GM20000 (cell line): Measurements from ENCODE around the gene NKAIN1.

Source experiments
- DNase-seq: peaks from one replicate; pipeline ENCODE4 v3.0.0; 2012; ENCODE audit warnings: low spot score
- TF ChIP-seq, protein P1 (sequence below): IDR thresholded peaks from 2 replicates; pipeline ENCODE4 v1.5.1; 2012; ENCODE audit warnings: mild to moderate bottlenecking, control low read depth; ENCODE audit errors: extremely low read depth, missing control alignments

NKAIN1 gene

GRCh38 chr1:31207046-31207445, 32.6 kb downstream of the NKAIN1 start:
- no peak for DNase-seq
- TF ChIP-seq, protein P1, sequence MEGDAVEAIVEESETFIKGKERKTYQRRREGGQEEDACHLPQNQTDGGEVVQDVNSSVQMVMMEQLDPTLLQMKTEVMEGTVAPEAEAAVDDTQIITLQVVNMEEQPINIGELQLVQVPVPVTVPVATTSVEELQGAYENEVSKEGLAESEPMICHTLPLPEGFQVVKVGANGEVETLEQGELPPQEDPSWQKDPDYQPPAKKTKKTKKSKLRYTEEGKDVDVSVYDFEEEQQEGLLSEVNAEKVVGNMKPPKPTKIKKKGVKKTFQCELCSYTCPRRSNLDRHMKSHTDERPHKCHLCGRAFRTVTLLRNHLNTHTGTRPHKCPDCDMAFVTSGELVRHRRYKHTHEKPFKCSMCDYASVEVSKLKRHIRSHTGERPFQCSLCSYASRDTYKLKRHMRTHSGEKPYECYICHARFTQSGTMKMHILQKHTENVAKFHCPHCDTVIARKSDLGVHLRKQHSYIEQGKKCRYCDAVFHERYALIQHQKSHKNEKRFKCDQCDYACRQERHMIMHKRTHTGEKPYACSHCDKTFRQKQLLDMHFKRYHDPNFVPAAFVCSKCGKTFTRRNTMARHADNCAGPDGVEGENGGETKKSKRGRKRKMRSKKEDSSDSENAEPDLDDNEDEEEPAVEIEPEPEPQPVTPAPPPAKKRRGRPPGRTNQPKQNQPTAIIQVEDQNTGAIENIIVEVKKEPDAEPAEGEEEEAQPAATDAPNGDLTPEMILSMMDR = no peak

GRCh38 chr1:31203215-31203614, 36.5 kb downstream of the NKAIN1 start:
- DNase-seq = no peak
- TF ChIP-seq, protein P1 = no peak

DNA sequence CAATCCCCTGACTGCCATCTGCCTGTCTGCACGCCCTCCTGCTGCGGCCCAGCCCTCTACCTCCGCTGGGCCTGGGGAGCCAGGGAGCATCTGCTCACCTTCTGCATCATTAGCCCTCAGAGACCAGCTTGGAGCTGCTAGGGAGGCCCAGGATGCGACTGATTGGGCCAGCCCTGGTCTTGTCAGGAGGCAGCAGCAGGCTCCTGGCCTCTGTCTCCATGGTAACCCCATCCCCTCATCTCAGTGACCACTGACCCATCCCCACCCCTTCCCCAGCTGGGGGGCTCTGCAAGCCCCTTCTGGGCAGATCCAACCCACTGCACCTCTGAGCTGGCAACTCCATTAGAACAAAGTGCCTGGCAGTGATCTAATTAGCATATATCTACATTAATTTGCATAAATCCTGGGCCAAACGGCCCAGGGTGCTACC, 37.7 kb downstream of the NKAIN1 start:
- DNase-seq = no peak
- TF ChIP-seq, protein P1 = no peak

DNA sequence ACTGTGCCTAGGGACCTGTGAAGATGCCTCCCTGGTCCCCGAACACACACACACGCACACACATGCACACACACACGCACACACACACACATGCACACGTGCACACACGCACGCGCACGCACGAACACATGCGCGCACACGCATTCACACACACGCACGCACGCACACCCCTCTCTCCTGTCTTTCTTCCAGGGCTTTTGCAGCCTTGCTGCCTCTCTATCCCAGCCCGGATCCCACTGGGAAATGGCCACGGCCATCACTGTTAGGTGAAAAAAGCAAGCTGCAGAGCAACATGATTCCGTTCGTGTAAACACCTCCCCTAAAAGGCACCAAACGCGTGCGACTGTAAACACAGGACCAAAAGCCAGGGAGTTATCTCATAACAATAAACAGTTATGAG, 39.7 kb downstream of the NKAIN1 start:
- TF ChIP-seq, protein P1 = no peak
- DNase-seq = no peak

- DNase-seq = no peak
Observed at GRCh38 chr1:31199236-31199790, 40.4 kb downstream of the NKAIN1 start.

DNA sequence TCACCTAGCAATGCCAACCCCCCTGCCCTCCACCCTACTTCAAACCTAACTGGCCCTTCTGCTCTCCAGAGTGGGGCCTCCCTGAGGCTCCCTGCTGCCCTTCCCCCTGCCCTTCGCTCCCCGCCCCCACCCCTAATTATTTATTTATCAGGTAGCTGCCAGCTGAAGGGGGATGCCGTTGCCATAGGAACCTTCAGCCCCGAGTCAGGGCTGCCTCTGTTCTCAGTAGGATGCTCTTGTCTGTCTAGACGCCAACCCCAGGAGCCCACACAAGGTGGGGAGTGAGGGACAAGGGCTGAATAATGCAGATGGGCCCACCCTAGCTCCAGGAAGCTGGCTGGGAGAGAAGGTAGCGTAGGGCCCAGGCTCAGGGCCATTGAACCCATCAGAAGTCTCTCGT, 41.1 kb downstream of the NKAIN1 start:
- TF ChIP-seq, protein P1 = no peak
- DNase-seq = no peak

More at GRCh38 chr1:31199236-31199790, 40.4 kb downstream of the NKAIN1 start:
- TF ChIP-seq, protein P1 = no peak

GRCh38 chr1:31198150-31198549, 41.5 kb downstream of the NKAIN1 start:
- no peak for DNase-seq
- TF ChIP-seq, protein P1 = no peak
